NOMO-1 (cell line): ENCODE data around the gene ZNF678.
"Not testable (repeated sequence)": the region's sequence is repeated elsewhere in the genome, so short reads cannot be mapped to it uniquely, and the experiment has no call there.

Experiments used
- DNase-seq, 2 experiments: peaks; one replicate each; lab custom pipeline; 2025; ENCODE audit not compliant: unreplicated experiment in 2 of 2; lab: John Stamatoyannopoulos, UW

ZNF678 gene

GRCh38 chr1:227707846-227708245, 144.5 kb downstream of the ZNF678 start:
- DNase-seq = no peak

GRCh38 chr1:227709451-227709850, 146.1 kb downstream of the ZNF678 start:
- DNase-seq = no peak

GRCh38 chr1:227710474-227710873, 147.1 kb downstream of the ZNF678 start:
- not testable (repeated sequence) for DNase-seq

GRCh38 chr1:227712648-227713047, 149.3 kb downstream of the ZNF678 start:
- no peak for DNase-seq

- no peak for DNase-seq
Measured at GRCh38 chr1:227718932-227719331, 155.6 kb downstream of the ZNF678 start.

- no peak for DNase-seq
Measured at GRCh38 chr1:227723474-227723873, 160.1 kb downstream of the ZNF678 start.

GRCh38 chr1:227725046-227725445, 161.7 kb downstream of the ZNF678 start:
- no peak for DNase-seq

- no peak for DNase-seq
Measured at GRCh38 chr1:227726318-227726717, 163.0 kb downstream of the ZNF678 start.
